Activated CD4-positive, alpha-beta T cell treated with anti-CD3 and anti-CD28 coated beads, Interleukin-10, Interleukin-2, amounts not matched to agents 100 ng/mL and 50 ng/mL, durations not matched to agents 16 hours and 8 hours (primary cell): ENCODE measurements around the gene ERG.
A peak's percentile ranks its signal among the peaks of the same experiment; 100 is the strongest.

Experiments used
- DNase-seq: peaks from one replicate; pipeline ENCODE4 v3.0.0-alpha.2; 2020

ERG gene

DNA sequence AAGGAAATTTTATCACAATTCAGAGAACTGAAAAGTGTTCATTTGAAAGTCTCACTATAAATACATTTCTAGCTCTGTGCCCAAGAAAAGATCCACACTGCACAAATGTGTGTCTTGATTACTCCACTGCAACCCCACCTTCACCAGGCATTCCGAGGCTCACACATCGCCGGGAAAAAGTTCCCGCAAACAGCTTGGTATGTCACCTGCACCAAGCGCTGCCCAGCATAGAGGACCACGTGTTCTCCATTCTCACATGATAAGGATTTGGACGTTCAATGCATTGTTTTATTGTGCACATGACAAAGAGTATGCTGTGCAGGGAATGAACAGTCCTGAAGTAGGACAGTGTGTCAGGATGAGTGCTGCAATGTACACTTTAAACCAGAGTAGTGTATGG is 70.1 kb downstream of the ERG start:
- no peak for DNase-seq

- DNase-seq, result no peak
Observed at GRCh38 chr21:38424305-38425019, 73.8 kb downstream of the ERG start.

DNA sequence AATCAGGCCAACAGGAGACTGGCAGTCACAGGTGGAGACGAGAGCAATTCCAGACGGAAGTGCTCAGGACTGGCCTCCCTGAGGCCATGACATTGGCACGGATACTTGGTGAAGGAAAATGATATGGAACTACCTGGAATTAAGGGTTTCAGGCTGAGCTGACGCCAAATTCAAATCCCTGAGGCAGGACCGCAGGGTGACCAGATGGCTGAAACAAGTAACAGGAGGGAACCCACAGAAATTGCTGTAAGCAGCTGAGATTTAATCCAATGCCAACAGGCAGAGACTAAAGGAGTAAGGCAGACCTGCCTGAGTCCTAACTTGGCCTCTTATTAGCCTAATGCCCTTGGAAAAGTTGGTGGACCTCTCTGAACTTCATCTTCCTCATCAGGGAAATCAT is 76.2 kb downstream of the ERG start:
- DNase-seq, result no peak

DNA sequence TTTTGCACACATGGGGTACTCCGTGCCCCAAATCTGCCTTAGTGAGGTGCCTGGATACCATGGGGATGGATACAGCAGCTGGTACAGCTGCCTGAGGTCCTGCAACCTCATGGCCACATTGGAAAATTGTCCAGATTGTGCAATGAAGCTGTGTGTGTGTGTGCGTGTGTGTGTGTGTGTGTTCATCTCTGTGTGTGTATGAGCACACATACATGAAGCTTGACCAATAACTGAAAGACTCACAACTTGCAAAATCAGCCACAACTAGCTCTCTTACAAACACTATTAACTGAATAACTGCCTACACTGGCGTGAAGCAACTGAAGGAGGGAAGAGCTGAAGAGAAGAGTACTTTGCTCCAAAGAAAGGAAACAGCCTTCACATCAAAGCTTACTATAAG is 78.1 kb downstream of the ERG start:
- no peak for DNase-seq

GRCh38 chr21:38417726-38418125 is 80.6 kb downstream of the ERG start:
- no peak for DNase-seq

- peak; percentile 39 for DNase-seq
Observed at GRCh38 chr21:38416791-38417190, 81.5 kb downstream of the ERG start.

DNA sequence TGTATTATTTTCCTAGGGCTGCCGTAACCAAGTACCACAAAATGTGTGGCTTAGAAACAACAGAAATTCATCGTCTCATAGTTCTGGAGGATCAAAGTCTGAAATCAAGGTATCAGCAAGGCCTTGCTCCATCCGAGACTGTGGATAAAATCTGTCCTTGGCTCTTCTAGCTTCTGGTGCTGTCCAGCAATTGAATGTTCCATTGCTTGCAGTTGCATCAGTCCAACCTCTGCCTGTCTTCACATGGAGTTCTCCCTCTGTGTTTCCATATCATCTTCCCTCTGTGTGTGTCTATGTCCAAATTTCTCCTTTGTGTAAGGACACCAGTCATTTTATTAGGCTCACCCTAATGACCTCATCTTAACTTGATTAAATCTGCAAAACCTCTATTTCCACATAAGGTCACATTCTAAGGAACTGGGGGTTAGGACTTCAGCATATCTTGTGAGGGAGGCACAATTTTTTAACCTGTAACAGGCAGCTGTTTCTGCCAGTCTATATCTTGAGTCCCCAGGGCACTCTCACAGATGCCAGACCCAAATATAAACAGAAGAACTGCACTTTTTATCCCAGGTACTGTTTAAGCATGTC is 84.2 kb downstream of the ERG start:
- DNase-seq, result no peak

GRCh38 chr21:38410466-38410865 is 87.8 kb downstream of the ERG start:
- no peak for DNase-seq

GRCh38 chr21:38409907-38410306 is 88.4 kb downstream of the ERG start:
- DNase-seq, result no peak

- no peak for DNase-seq
Observed at GRCh38 chr21:38404177-38404576, 94.1 kb downstream of the ERG start.

DNA sequence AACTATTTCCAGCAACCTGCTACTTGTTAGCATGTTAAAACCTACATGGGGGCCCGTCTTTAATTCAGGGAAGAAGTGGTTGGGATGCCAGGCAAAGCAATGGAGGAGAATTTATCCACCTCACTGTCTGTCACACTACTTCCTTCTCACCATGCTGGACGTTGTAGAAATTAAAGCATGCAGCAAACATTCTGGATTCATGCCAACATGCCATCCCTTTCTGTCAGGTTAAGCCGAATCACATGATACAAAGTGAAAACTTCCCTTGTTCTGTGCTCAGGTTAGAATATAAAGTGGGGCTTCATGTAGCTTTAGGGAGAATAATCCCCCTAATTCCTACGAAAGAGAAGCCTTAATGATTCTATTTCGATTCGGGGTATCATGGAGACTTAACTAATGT is 95.5 kb downstream of the ERG start:
- no peak for DNase-seq

DNA sequence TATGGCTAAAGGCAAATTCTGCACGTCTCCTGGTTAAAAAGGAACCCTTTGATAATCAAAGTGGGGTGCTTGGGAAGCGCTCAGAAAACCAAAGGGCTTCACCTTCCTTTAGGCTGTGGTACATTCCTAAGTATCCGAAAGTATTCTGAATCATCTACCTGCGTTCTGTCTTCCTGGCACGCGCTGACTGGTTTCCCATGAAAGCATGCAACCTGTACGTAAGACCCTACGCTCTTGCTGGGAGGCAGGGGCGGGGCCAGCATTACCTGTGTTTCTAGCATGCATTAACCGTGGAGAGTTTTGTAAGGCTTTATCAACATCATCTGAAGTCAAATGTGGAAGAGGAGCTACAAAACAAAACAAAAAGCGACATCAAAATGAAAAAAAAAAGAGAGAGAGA is 96.0 kb downstream of the ERG start:
- DNase-seq, result no peak

DNA sequence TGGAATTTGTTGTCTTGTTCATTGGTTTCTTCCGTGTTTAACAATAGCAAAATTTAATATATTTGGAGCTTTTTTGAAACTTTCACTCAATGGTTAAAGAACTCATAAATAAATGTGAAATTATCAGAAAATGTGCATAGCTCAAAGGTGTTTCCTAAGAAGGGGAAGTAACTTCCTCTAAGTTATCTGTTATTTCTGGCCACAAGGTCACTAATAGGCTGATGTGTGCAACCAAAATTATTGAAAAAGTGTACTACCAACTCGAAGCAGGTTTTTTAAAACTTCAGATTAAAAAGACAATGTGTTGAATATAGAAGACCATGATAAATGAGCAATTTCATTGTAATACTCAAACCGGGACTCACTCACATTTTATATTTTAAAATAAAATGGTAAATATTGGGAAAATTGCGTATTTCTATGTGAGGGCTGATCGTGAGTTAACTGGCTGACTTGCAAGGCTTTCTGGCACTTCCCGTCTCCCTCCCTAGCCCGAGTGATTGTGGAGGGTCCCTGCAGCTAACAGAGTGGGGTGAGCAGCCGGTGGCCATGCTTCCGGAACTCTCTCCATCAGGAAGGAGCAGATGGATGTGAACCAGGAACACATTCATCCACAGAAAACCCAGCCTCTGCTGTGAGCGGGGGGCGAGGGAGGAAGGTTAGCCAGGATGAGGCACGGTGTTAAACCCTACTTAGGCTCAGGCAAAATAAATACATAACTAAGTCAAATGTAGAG is 96.9 kb downstream of the ERG start:
- no peak for DNase-seq

- DNase-seq, result no peak
Observed at GRCh38 chr21:38400195-38400919, 97.9 kb downstream of the ERG start.

DNA sequence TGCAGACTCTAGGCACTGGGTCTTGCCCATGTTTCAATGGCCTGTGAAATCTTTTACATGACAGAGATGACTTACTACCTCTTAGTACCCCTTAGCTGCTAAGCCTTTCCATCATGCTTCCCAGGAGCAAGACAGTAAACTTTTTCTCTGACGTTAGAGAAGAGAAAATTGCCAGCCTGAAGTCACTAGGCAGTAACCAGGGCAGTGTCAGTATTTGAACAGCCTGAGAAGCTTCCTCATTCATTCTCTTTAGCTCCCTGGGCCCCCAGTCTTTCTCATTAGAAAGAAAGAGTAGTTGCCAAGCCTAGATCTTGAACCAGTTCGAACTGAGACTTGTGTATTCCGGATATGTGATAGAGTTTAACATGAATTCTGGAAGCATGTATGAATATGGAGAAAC is 99.2 kb downstream of the ERG start:
- no peak for DNase-seq

DNA sequence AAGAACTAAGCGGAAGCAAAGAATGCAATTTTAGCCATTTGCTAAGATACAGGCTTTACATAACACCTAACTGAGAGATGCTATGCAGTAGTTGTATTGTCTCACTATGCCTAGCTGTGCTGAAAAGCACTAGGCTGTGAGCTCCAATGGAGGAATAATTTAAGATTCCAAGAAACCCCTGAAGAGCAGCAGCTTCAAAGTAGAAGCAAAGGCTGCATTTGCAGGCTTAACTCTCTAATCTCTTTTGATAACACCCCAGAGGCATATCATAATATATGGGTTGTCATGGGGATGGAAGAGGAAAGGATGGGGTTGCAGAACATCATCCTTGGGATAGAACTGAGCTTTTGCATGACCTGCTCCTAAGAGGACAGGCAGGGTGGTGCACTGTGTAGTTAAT is 102.0 kb downstream of the ERG start:
- DNase-seq, result no peak

DNA sequence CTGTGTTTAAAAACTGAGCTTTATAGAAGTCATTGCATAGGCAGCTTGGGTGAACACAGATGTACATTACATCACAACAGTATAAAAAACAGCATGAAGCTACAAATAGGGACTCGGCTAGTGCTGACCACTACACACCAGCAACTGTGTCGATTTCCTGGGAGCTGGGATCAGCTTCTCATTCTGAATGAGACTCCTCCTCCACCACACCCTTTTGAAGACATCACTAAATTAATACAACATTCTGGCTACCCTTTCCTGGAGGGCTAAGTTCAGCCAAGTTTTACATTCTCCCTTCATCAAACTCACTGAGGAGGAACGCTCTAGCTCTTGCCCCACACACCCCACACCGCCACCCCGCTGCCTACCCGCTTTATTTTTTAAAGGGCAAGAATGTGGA is 102.7 kb downstream of the ERG start:
- DNase-seq, result no peak

GRCh38 chr21:38392661-38393060 is 105.6 kb downstream of the ERG start:
- DNase-seq, result no peak

- no peak for DNase-seq
Observed at GRCh38 chr21:38389896-38390295, 108.4 kb downstream of the ERG start.

DNA sequence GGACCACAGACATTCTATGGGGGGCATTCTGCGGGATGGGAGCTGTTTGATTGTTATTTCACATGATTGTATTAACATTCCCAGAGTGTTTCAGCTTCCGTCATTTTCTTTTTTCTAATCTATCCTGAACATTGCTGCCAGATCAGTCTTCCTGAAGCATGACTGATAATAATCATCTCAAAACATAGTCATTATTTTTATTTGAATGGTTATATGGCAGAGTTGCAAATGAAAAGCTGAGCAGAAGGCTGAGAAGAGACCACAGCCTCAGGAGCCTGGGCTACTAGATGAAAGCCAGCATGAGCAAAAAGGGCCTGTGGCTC is 109.0 kb downstream of the ERG start:
- no peak for DNase-seq

DNA sequence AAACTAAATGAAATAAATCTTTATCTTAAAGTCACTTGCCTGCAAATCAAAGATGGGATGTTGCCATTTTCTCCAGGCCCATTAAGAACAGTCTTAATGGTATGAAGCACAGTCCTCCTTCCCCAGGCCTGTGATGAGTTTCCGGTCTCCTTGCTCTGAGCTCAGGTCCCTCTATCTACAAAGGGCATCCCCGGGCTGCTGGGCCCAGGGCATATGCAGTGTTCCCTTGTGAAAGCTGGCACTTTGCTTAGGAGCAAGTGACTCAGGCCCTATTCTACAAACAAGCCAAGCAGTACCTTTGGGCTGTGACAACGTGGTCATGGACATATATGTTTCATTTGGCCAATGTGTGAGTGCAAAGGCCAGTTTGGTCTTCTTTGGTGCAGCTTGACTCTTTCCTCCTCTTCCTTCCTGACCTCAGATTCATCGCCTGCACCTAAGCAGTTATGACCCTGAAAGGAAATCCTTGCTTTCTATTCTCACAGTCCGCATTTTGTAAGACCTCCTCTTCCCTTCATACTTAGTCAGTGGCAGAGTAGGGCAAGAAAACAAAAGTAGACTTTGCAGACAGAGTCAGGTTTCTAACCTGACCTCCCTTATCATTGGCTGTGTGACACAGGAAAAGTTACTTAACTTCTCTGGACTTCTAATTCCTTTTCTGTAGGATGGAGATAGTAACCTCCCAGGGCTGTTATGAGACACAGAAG is 109.5 kb downstream of the ERG start:
- DNase-seq, result no peak

- DNase-seq, result no peak
Observed at GRCh38 chr21:38388203-38388602, 110.1 kb downstream of the ERG start.

DNA sequence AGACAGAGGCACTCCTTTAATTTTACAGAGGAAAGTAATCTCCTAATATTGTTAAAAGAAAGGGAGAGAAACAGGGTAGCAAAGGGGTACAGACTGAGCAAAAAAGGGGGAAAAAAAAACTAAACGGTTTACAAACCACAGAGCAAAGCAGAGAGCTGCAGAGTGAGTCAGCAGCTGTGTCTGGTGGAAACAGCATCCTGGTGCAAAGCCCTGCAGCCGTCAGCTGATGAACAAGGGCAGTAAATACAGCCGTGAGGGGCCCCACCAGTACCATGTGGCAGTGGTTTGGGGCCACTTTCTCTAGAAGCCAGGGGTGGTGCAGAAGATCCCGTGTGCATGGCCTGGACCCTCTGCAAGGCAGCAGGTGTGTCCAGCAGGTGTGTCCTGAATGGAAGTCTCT is 111.3 kb downstream of the ERG start:
- DNase-seq, result peak; percentile 56
